NCI-H187 (cell line): ENCODE data around the gene SNAPC1.
A peak's percentile ranks its signal among the peaks of the same experiment; 100 is the strongest.
"Not testable (repeated sequence)": the region's sequence is repeated elsewhere in the genome, so short reads cannot be mapped to it uniquely, and the experiment has no call there.

Source experiments
- DNase-seq, 2 experiments: peaks; one replicate each; lab custom pipeline; 2025; lab: John Stamatoyannopoulos, UW

The SNAPC1 gene, protein sequence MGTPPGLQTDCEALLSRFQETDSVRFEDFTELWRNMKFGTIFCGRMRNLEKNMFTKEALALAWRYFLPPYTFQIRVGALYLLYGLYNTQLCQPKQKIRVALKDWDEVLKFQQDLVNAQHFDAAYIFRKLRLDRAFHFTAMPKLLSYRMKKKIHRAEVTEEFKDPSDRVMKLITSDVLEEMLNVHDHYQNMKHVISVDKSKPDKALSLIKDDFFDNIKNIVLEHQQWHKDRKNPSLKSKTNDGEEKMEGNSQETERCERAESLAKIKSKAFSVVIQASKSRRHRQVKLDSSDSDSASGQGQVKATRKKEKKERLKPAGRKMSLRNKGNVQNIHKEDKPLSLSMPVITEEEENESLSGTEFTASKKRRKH

DNA sequence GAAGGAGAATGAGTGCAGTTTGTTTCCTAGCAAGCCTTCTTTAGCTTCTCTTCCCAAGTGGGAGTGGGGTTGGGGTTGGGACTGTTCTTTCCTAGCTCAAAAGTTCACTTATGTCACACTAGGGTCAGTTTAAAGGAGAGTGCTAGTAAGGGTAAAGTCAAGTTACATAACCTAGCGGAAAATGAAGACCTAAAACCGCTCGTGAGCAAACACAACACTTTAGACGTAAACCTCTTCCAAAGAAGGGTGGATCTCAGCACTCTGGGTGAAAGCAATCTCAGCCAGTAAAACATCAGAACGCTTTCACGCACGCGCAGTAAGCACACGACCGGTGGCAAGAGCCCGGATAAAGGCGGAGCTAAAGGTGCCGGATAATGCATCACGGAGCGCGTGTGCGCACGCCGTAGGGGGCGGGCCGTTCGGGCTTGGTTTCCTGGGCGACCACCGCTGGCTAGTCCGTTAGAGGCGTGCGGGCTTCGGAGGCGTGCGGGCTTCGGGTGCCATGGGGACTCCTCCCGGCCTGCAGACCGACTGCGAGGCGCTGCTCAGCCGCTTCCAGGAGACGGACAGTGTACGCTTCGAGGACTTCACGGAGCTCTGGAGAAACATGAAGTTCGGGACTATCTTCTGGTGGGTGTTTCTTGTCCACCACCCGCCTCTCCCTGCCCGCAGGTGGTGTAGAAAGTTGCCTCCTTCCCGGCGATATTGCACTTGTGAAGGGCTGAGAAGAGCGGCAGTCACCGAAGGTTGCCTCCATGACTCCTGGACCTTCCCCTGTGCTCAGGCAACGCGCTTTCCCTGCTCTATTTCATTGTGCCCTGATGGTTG, at the start of gene SNAPC1:
Gene SNAPC1, plus strand, starts transcription at position 462 of the 828 bp plus-strand sequence. Its CDS starts 41 bp downstream, at position 503.
- peak; percentile 97 to 99 for DNase-seq

DNA sequence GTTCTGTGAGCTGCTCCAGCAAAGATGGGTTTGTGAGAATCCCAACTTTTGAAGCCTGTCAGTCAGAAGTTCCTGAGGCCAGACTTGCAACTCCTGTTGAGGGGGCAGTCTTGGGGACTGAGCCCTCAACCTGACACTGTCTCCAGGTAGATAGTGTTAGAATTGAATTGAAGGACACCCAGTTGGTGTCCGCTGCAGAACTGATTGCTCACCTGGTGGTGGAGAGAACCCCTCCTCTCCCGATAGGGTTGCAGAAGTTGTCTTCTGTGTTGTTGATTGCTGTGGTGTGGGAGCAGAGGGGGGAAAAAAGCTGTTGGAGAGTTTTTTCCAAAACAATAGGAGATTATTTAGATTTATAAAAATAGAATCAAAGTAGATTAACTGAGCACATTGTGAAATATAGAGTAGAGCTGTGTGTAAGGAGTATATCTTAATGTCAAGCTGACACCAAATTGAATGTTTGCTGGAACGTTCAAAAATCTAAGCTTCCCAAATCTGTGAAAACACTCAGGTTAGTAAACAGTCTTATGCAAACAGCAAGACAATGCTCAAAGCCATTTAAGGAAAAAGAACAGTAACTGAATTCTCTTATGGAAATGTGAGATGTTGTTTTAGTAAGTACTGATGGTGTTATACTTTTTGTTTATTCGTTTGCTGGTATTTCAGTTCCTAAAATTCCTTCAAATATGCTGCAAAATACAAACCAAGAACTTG, 48.3 kb upstream of the SNAPC1 start:
- DNase-seq: no peak

DNA sequence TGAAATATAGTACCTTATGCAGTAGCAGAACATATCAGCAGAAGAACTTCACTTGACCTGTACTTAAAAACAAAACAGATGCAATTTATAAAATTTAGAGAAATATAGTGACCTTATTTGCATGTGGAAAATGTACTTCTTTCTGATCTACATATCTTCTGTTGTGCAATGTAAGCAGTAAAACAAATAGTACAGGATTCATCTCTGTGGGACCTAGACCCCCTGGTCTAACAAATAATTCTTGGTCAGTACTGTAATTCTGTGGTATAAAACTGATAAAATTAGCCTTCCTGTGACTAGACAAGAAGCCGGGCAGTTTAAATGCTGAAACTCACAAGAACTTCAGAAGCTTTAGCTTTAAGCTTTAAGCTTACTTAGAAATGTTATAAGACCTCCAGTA, 45.3 kb upstream of the SNAPC1 start:
- no peak for DNase-seq

DNA sequence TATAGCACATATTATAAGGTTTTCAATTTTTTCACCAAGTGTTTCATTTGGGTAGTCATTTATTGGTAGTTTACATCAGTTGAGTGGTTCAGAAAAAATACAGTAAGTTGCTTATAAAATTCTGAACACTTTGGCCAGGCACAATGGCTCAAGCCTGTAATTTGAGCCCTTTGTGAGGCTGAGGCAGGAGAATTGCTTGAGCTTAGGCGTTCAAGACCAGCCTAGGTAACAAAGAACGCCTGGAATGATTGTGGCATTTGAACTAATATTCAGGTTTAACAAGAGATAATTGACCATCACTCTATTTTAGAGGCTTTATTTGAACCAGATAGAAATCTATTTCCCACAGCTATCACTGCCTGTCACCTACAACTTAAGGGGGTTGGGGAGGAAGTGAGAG, 44.2 kb upstream of the SNAPC1 start:
- DNase-seq: no peak

DNA sequence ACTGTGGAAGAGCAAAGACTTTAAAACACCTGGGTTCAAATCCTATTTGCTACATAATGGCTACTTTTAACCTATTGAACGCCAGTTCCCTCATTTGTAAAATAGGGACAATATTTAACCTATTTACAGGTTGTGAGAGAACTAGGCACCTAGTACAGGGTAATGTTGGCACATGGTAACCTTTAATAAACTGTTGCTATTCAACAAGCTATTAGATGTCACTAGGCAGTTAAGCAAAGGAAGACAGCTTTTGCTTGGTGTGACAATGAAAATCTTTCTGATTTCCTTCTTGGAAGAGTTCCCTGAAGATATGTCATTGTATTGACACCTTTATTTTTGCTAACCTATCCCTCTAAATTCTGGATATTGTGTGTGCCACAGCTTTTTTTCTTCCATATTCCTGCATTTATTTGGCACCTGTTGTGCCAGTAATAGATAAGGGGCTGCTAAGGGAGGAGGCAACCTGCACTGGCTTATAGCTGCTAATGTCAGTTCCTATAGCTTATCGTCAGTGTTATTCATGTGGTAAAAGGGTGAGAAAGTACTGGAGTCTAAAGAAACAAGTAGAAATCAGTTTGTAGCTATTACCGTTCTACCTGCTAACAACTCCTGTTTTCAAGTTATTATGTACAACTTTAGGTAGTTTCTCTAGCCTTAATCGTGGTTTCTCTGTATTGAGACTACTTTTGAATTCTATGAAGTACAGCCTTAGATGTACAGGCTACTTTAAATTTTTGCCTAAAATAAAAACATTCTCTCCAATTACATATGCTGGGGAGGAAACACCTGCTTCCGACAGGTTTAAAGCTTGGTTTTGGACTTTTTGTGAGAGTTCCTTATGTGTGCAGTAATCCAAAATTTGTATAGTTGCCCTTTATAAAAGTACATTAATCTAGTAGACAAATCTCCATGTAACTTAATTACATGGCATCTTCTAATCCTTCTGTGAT, 42.6 kb upstream of the SNAPC1 start:
- DNase-seq: no peak

DNA sequence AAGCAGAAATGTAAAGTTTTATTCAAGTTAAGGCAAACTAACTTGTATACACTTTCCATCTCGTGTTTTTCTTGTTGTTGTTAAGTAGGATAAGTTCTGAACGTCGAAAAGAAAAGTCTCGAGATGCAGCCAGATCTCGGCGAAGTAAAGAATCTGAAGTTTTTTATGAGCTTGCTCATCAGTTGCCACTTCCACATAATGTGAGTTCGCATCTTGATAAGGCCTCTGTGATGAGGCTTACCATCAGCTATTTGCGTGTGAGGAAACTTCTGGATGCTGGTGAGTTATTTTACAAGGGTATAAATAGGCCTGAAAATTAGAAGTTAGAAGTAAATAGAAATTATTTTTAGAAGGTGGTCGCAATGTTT, 41.9 kb upstream of the SNAPC1 start:
- no peak for DNase-seq

DNA sequence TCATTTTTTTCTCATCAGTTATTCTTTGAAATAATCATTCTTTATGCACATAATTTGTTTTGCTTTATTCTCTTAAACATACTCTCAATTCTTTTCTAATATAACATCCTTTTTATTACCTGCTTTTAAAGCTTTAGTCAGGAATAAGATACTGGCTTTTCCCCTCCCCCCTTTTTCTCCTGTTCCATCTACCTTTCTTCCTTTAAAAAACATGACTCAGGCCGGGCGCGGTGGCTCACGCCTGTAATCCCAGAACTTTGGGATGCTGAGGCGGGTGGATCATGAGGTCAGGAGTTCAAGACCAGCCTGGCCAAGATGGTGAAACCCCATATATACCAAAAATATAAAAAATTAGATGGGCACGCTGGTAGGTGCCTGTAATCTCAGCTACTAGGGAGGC, 41.5 kb upstream of the SNAPC1 start:
- DNase-seq: no peak

DNA sequence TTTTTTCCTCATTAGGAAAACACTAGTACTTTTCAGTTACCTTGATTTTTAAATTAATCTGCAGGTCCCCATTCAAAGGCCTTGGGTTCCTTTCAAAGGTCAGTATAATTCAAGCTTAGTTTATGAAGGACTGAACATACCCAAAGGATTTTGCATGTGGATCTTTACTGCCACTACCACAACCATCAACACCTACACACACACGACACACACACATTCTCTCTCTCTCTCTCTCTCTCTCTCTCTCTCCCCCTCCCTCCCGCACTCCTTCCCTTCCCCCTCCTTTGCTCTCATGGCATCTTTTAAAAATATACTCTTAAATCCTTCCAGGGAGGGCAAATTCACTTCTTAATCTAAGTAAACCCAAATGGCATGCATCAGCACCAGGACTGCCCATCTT, 38.1 kb upstream of the SNAPC1 start:
- no peak for DNase-seq

DNA sequence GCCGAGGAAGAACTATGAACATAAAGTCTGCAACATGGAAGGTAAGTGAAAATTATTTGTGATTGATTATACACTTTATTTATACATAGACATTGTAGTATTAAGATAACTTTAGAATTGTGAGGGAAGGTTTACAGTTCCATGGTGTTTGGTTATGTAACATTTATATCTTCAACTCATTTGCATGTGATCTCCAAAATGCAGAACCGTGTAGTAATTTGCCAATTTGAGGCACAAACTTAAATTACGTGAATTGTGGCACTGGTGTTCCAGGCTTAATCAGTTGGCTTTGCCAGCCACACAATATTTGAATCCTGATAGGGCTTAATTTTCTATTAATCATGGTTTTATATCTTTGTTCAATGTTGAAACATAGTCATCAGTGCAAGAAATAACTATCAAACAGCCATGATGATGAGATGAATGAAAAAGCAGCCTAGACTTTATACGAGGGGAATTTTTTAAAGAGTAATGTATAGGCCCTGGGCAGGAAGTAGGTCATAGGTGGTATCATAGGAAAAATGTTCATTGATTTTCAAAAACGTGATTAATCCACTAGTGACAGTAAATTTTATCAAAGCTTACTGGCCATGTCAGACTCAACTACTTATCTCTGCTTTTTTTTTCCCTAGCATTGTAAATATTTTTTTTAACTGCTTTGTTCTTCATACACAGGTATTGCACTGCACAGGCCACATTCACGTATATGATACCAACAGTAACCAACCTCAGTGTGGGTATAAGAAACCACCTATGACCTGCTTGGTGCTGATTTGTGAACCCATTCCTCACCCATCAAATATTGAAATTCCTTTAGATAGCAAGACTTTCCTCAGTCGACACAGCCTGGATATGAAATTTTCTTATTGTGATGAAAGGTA, 35.2 kb upstream of the SNAPC1 start:
- DNase-seq: no peak

DNA sequence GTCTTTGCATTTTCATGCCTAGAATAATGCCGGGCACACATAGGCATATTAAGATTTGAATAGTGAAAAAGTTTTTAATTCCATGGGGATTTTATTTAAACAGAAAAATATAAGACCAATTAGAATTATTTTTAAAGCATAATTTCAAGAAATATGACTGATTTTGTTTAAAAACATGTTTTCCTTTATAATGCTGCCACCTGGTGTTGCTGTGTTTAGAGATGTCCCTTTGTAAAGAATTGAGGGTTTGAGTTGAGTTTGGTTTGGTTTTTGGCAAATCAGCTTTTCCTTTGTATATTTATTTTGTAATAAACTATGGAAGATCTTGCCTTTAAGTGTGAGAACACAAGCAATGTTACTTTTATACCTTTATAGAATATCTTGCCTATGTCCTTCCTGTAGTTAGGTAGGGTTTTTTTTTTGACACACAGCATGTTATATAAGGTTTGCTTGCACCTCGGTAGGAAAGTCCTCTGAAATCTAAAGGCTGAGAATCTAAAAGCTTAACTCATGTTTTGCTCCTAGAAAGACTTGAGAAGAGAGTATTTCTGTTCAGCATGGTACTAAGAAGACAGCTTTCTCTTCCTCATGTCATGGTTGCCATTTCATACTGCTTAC, 31.4 kb upstream of the SNAPC1 start:
- DNase-seq: no peak

DNA sequence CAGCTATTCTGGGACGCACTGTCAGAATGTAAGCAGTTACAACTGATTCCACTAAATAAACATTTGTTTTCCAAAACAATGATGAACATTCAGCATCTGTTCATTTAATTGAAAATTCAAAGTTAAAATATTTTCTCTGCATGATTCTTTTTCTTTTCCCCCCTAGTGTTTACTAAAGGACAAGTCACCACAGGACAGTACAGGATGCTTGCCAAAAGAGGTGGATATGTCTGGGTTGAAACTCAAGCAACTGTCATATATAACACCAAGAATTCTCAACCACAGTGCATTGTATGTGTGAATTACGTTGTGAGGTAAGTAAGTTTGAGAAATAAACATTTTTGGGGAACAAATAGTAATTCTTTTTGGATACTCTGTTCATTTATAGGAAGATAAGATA, 28.2 kb upstream of the SNAPC1 start:
- DNase-seq: no peak

DNA sequence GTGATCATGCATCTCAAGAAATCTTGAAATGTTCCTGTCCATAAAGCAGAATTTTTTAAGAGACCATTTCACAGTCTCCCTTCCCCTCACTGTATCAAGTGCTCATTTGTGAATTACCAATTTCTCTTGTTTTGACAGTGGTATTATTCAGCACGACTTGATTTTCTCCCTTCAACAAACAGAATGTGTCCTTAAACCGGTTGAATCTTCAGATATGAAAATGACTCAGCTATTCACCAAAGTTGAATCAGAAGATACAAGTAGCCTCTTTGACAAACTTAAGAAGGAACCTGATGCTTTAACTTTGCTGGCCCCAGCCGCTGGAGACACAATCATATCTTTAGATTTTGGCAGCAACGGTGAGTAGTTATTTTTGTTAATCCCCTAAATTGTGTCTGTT, 25.5 kb upstream of the SNAPC1 start:
- no peak for DNase-seq

DNA sequence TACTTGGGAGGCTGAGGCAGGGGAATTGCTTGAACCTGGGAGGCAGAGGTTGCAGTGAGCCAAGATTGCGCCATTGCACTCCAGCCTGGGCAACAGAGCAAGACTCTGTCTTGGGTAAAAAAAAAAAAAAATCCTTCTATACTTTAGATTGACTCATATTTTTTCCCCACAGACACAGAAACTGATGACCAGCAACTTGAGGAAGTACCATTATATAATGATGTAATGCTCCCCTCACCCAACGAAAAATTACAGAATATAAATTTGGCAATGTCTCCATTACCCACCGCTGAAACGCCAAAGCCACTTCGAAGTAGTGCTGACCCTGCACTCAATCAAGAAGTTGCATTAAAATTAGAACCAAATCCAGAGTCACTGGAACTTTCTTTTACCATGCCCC, 24.3 kb upstream of the SNAPC1 start:
- DNase-seq: no peak

DNA sequence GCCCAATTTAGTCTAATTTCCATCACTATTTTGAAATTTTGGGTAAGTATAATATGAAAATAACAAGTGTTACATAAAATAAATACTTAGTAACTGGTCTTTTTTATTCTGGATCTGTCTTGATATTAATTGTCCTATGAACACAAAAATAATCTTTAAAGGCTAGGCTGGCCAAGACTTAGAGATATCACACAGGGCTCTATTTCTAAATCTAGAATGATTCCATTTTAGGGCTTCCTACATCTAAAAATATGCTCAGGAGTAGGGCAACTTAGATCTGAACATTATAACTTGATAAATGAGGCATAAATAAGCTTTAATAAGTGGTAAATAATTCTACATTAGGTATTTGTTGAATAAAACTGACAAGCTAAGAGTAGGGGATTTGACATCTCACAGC, 23.1 kb upstream of the SNAPC1 start:
- DNase-seq: no peak

DNA sequence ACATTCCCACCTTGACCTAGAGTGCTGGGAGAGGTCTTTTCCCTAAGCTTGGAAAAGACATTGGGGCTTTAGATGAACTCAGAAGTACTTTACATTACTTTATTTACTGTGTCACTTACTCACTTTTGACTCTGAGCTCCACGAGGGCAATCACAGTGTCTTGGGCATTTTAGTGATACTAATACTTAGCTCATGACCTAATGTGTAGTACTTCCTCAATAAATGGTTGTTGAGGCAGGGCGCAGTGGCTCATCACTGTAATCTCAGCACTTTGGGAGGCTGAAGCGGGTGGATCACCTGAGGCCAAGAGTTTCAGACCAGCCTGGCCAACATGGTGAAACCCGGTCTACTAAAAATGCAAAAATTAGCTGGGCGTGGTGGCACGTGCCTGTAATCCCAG, 19.8 kb upstream of the SNAPC1 start:
- no peak for DNase-seq

DNA sequence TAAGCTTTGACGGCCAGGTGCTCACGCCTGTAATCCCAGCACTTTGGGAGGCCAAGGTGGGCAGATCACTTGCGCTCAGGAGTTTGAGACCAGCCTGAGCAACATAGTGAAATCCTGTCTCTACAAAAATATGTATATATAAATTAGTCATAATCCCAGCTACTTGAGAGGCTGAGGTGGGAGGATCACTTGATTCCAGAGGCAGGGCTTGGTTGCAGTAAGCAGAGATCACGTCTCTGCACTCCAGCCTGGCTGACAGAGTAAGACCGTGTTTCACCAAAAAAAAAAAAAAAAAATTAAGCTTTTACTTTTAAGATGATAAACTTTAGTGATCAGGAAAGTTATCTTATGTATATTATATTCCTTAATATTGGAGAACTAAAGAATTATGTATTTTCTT, 18.0 kb upstream of the SNAPC1 start:
- DNase-seq: no peak

DNA sequence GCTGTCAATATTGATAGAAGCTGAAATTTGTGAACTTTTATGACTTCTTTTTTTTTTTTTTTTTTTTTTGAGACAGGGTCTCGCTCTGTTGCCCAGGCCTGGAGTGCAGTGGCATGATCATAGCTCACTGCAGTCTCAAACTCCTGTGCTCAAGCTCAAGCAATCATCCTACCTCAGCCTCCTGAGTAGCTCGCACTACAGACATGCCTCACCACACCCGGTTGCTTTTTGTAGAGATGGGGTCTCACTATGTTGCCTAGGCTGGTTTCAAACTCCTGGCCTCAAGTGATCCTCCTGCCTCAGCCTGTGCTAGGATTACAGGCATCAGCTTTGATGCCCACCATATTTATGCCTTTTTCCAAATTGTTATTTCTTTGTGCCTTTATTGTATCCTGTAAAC, 15.9 kb upstream of the SNAPC1 start:
- not testable (repeated sequence) for DNase-seq

DNA sequence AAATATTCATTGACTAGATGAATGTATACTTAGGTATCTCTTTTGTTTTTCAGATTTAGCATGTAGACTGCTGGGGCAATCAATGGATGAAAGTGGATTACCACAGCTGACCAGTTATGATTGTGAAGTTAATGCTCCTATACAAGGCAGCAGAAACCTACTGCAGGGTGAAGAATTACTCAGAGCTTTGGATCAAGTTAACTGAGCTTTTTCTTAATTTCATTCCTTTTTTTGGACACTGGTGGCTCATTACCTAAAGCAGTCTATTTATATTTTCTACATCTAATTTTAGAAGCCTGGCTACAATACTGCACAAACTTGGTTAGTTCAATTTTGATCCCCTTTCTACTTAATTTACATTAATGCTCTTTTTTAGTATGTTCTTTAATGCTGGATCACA, 15.3 kb upstream of the SNAPC1 start:
- no peak for DNase-seq

DNA sequence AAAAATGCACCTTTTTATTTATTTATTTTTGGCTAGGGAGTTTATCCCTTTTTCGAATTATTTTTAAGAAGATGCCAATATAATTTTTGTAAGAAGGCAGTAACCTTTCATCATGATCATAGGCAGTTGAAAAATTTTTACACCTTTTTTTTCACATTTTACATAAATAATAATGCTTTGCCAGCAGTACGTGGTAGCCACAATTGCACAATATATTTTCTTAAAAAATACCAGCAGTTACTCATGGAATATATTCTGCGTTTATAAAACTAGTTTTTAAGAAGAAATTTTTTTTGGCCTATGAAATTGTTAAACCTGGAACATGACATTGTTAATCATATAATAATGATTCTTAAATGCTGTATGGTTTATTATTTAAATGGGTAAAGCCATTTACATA, 14.9 kb upstream of the SNAPC1 start:
- DNase-seq: no peak

DNA sequence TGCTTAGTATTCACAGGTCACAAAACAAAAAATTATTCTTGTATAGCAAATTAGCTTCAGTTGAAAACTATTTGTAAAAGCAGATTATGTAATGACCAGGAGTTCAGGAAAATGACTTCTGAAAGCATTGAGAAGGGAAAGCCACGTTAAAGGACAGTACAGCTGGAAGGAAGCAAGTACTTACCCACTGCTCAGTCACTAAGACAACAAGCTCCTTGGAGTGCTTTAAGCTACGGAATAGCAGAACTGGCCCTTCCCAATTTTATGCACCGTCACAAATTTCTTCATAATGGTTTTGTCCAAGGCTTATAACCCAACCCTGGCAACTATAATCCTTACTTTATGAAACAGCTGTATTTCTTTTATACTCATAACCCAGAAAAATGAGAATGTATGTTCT, 13.0 kb upstream of the SNAPC1 start:
- no peak for DNase-seq
